ENCODE data around the gene CDH5. TPM values are rescaled to one million over a fixed set of nuclear protein-coding genes. Genes with fewer than 3 reads are reported as not detected.

CDH5 gene
- total and polyA plus RNA-seq, 2 of the 8 experiments (the other 6 are each of a cell fraction or from before 2014, with no cell fraction given): 0.32 TPM

- TF ChIP-seq, protein P1, sequence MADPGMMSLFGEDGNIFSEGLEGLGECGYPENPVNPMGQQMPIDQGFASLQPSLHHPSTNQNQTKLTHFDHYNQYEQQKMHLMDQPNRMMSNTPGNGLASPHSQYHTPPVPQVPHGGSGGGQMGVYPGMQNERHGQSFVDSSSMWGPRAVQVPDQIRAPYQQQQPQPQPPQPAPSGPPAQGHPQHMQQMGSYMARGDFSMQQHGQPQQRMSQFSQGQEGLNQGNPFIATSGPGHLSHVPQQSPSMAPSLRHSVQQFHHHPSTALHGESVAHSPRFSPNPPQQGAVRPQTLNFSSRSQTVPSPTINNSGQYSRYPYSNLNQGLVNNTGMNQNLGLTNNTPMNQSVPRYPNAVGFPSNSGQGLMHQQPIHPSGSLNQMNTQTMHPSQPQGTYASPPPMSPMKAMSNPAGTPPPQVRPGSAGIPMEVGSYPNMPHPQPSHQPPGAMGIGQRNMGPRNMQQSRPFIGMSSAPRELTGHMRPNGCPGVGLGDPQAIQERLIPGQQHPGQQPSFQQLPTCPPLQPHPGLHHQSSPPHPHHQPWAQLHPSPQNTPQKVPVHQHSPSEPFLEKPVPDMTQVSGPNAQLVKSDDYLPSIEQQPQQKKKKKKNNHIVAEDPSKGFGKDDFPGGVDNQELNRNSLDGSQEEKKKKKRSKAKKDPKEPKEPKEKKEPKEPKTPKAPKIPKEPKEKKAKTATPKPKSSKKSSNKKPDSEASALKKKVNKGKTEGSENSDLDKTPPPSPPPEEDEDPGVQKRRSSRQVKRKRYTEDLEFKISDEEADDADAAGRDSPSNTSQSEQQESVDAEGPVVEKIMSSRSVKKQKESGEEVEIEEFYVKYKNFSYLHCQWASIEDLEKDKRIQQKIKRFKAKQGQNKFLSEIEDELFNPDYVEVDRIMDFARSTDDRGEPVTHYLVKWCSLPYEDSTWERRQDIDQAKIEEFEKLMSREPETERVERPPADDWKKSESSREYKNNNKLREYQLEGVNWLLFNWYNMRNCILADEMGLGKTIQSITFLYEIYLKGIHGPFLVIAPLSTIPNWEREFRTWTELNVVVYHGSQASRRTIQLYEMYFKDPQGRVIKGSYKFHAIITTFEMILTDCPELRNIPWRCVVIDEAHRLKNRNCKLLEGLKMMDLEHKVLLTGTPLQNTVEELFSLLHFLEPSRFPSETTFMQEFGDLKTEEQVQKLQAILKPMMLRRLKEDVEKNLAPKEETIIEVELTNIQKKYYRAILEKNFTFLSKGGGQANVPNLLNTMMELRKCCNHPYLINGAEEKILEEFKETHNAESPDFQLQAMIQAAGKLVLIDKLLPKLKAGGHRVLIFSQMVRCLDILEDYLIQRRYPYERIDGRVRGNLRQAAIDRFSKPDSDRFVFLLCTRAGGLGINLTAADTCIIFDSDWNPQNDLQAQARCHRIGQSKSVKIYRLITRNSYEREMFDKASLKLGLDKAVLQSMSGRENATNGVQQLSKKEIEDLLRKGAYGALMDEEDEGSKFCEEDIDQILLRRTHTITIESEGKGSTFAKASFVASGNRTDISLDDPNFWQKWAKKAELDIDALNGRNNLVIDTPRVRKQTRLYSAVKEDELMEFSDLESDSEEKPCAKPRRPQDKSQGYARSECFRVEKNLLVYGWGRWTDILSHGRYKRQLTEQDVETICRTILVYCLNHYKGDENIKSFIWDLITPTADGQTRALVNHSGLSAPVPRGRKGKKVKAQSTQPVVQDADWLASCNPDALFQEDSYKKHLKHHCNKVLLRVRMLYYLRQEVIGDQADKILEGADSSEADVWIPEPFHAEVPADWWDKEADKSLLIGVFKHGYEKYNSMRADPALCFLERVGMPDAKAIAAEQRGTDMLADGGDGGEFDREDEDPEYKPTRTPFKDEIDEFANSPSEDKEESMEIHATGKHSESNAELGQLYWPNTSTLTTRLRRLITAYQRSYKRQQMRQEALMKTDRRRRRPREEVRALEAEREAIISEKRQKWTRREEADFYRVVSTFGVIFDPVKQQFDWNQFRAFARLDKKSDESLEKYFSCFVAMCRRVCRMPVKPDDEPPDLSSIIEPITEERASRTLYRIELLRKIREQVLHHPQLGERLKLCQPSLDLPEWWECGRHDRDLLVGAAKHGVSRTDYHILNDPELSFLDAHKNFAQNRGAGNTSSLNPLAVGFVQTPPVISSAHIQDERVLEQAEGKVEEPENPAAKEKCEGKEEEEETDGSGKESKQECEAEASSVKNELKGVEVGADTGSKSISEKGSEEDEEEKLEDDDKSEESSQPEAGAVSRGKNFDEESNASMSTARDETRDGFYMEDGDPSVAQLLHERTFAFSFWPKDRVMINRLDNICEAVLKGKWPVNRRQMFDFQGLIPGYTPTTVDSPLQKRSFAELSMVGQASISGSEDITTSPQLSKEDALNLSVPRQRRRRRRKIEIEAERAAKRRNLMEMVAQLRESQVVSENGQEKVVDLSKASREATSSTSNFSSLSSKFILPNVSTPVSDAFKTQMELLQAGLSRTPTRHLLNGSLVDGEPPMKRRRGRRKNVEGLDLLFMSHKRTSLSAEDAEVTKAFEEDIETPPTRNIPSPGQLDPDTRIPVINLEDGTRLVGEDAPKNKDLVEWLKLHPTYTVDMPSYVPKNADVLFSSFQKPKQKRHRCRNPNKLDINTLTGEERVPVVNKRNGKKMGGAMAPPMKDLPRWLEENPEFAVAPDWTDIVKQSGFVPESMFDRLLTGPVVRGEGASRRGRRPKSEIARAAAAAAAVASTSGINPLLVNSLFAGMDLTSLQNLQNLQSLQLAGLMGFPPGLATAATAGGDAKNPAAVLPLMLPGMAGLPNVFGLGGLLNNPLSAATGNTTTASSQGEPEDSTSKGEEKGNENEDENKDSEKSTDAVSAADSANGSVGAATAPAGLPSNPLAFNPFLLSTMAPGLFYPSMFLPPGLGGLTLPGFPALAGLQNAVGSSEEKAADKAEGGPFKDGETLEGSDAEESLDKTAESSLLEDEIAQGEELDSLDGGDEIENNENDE (IDR thresholded peaks at IDR 0.05; ENCODE audit: insufficient replicate concordance, low read length): no peak
These were observed 15.2 kb downstream of the CDH5 start (continued) for GRCh38 chr16:66381585-66382170.
